ENCODE measurements around the gene HBEGF. TPM values are rescaled to one million over a fixed set of nuclear protein-coding genes. Genes with fewer than 3 reads are reported as not detected.
A peak's percentile ranks its signal among the peaks of the same experiment; 100 is the strongest.

HBEGF gene
- polyA plus RNA-seq (2013, experiment 1 of 2; ENCODE audit: insufficient read length) = 20.1 TPM
- polyA plus RNA-seq (2013, experiment 2 of 2; ENCODE audit: insufficient read length) = 19.7 TPM

GRCh38 chr5:140346348-140347221 lies at the start of gene HBEGF:
Gene HBEGF (minus strand): TSS chr5:140346603. CDS start chr5:140346328, 275 bp downstream.
- peak; percentile 70 for DNase-seq

GRCh38 chr5:140393738-140394137 lies 47.3 kb upstream of the HBEGF start:
- DNase-seq = no peak

- no peak for DNase-seq
These were observed 45.3 kb upstream of the HBEGF start for GRCh38 chr5:140391732-140392131.

- DNase-seq = peak; percentile 23
These were observed 44.9 kb upstream of the HBEGF start for GRCh38 chr5:140391312-140391711.

GRCh38 chr5:140388052-140388451 lies 41.6 kb upstream of the HBEGF start:
- no peak for DNase-seq

GRCh38 chr5:140383300-140383699 lies 36.9 kb upstream of the HBEGF start:
- DNase-seq = no peak

GRCh38 chr5:140382866-140383265 lies 36.5 kb upstream of the HBEGF start:
- no peak for DNase-seq

- DNase-seq = no peak
These were observed 35.6 kb upstream of the HBEGF start for GRCh38 chr5:140381972-140382371.

GRCh38 chr5:140381351-140381750 lies 34.9 kb upstream of the HBEGF start:
- no peak for DNase-seq

- peak; percentile 85 for DNase-seq
These were observed 26.6 kb upstream of the HBEGF start for GRCh38 chr5:140372971-140373487.

GRCh38 chr5:140371356-140372151 lies 25.2 kb upstream of the HBEGF start:
- no peak for DNase-seq

- DNase-seq = no peak
These were observed 21.0 kb upstream of the HBEGF start for GRCh38 chr5:140367256-140368013.

- DNase-seq = no peak
These were observed 20.3 kb upstream of the HBEGF start for GRCh38 chr5:140366589-140367255.

GRCh38 chr5:140365941-140366340 lies 19.5 kb upstream of the HBEGF start:
- no peak for DNase-seq

GRCh38 chr5:140365282-140365681 lies 18.9 kb upstream of the HBEGF start:
- DNase-seq = no peak

- no peak for DNase-seq
These were observed 18.0 kb upstream of the HBEGF start for GRCh38 chr5:140364472-140364765.

- no peak for DNase-seq
These were observed 17.4 kb upstream of the HBEGF start for GRCh38 chr5:140363631-140364471.

- peak; percentile 54 for DNase-seq
These were observed 16.6 kb upstream of the HBEGF start for GRCh38 chr5:140362875-140363630.

- DNase-seq = no peak
These were observed 15.9 kb upstream of the HBEGF start for GRCh38 chr5:140362311-140362710.

GRCh38 chr5:140361901-140362300 lies 15.5 kb upstream of the HBEGF start:
- DNase-seq = no peak
